Body of pancreas (tissue), 4 donors: ENCODE measurements around the gene NAMPT. TPM values are rescaled to one million over a fixed set of nuclear protein-coding genes. Genes with fewer than 3 reads are reported as not detected.

Experiments
- ATAC-seq: fragments of 150-250 bp; one replicate; pipeline ENCODE4 v1.9.1; 2016
- DNase-seq, 4 donors: peaks; one replicate each; pipeline ENCODE4 v3.0.0-alpha.2; 2019
- H3K27ac ChIP-seq, 4 donors: fragments of 200-600 bp; sonication (generic); 1 replicate in 3 of 4; 2 replicates in 1 of 4; pipeline versions ENCODE4 v1.5.1 to v1.6.1; 2016 to 2019; ENCODE audit warnings: mild to moderate bottlenecking in 1 of 4, mixed read lengths in 1 of 4, moderate library complexity in 1 of 4
- H3K27me3 ChIP-seq, 2 donors: fragments of 200-600 bp; sonication (generic); one replicate each; pipeline ENCODE4 v1.6.0; 2016; ENCODE audit warnings: mild to moderate bottlenecking in 1 of 2
- H3K36me3 ChIP-seq, 2 donors: fragments of 200-600 bp; sonication (generic); replicated peaks in 1 of 2; 2 replicates each; pipeline ENCODE4 v1.5.1; 2016; ENCODE audit warnings: low read depth in 2 of 2; ENCODE audit not compliant: insufficient read depth in 1 of 2
- H3K4me1 ChIP-seq: fragments of 200-600 bp; sonication (generic); one replicate; pipeline ENCODE4 v1.6.0; 2016
- H3K4me3 ChIP-seq, 2 donors: fragments of 200-600 bp; sonication (generic); 1 replicate in 1 of 2; 2 replicates in 1 of 2; pipeline ENCODE4 v1.5.1; 2016 to 2019
- H3K9me3 ChIP-seq, 3 donors: fragments of 200-600 bp; sonication (generic); 1 replicate in 2 of 3; 2 replicates in 1 of 3; pipeline ENCODE4 v1.5.1; 2016
- POLR2A ChIP-seq, 3 donors: fragments of 450-650 bp; IDR thresholded peaks; one replicate each; pipeline ENCODE4 v1.6.1; 2016; ENCODE audit warnings: antibody characterized with exemption in 3 of 3, mild to moderate bottlenecking in 2 of 3
- WGBS, 2 donors: methylation state at CpG; one replicate each; pipeline ENCODE4 v1.1.5; 2017; 5-methylcytosine and 5-hydroxymethylcytosine counted together
- intact Hi-C: fragments of 100-400 bp; cut with DNase I; formaldehyde crosslinking; loops from one replicate; pipeline ENCODE4 v1.15.1; 2023
- total RNA-seq, 2 donors: library from RNA; depleted of rRNA; stranded (reverse); fragments of >200 nt; gene quantifications; one replicate each; pipeline ENCODE4 v1.1.0, GENCODE V29; 2016
- TF ChIP-seq, protein P1 (sequence below), 7 experiments: fragments of 450-650 bp in 4 of 7; fragments of 200-600 bp in 3 of 7; sonication (generic) in 3 of 7; IDR thresholded peaks; one replicate each; pipeline ENCODE4 v1.5.1; 2016 to 2019; ENCODE audit warnings: antibody characterized with exemption in 7 of 7

NAMPT gene
- total RNA-seq, 2 donors from 2014 or later = 56.0 to 78.9 TPM

DNA sequence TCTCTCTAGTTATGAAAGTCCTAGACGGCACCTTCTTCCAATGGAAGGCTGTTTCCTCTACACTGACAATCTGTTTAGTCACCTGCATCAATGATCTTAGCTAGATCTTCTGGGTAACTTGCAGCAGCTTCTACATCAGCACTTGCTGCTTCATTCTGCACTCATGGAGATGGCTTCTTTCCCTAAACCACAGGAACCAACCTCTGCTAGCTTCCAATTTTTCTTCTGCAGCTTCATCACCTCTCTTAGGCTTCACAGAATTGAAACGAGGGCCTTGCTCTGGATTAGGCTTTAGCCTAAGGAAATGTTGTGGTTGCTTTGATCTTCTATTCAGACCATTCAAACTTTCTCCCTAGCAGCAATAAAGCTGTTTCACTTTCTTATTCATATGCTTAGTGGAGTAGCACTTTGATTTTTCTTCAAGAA is 24.6 kb downstream of the NAMPT start:
- intact Hi-C loops = no loop called here
- H3K4me3 ChIP-seq = no peak overlapping the region
- H3K9me3 ChIP-seq = no peaks in the 10 kb centered on the region
- DNase-seq (no peak), ATAC-seq (no peak)
- H3K4me1 ChIP-seq = peaks cover 34% of the 10 kb centered on the region
- no peaks in the 10 kb centered on the region for H3K27me3 ChIP-seq
- peaks cover 0 to 5% of the 10 kb centered on the region in 2 donors for H3K36me3 ChIP-seq
- no peak overlapping the region for H3K27ac ChIP-seq
- 84 to 100% methylated on average over 2 of the region's 2 CpGs for WGBS, 2 donors
- no peak for TF ChIP-seq POLR2A (IDR thresholded peaks at IDR 0.05)
- TF ChIP-seq, protein P1, sequence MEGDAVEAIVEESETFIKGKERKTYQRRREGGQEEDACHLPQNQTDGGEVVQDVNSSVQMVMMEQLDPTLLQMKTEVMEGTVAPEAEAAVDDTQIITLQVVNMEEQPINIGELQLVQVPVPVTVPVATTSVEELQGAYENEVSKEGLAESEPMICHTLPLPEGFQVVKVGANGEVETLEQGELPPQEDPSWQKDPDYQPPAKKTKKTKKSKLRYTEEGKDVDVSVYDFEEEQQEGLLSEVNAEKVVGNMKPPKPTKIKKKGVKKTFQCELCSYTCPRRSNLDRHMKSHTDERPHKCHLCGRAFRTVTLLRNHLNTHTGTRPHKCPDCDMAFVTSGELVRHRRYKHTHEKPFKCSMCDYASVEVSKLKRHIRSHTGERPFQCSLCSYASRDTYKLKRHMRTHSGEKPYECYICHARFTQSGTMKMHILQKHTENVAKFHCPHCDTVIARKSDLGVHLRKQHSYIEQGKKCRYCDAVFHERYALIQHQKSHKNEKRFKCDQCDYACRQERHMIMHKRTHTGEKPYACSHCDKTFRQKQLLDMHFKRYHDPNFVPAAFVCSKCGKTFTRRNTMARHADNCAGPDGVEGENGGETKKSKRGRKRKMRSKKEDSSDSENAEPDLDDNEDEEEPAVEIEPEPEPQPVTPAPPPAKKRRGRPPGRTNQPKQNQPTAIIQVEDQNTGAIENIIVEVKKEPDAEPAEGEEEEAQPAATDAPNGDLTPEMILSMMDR (IDR thresholded peaks at IDR 0.05) = no peak

- DNase-seq (no peak), ATAC-seq (no peak)
- Histone ChIP-seq H3K4me3 (no peak overlapping the region), H3K4me1 (peaks cover 34% of the 10 kb centered on the region), H3K27ac (no peak overlapping the region), H3K9me3 (no peaks in the 10 kb centered on the region), H3K27me3 (no peaks in the 10 kb centered on the region), H3K36me3 (peaks cover 0 to 7% of the 10 kb centered on the region in 2 donors)
- WGBS, 2 donors = 80 to 85% methylated on average over 7 of the region's 7 CpGs
- intact Hi-C loops = no loop called here
- TF ChIP-seq POLR2A (IDR thresholded peaks at IDR 0.05) = no peak
- TF ChIP-seq, protein P1 (IDR thresholded peaks at IDR 0.05) = no peak
Measured at GRCh38 chr7:106258789-106259188, 26.0 kb downstream of the NAMPT start.

DNA sequence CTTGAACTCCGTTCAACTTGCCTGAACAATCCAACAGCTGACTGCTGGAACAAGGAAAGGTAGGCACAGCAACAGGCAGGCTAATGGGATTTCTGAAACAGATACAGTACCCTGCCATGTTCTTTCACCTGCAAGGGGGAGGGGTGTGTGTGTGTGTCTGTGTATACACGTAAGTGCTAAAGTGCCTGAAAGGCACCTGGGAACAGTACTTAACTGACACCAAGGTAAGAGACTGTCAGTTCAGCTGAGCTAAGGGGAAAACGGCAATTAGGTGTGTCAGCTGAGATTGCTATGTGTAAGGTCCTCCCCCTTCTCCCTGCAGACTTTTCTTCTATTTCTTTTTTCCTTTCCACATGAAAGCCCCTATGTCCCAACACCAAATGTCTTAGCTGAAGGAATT is 27.0 kb downstream of the NAMPT start:
- no peaks in the 10 kb centered on the region for H3K27me3 ChIP-seq
- TF ChIP-seq, protein P1 (IDR thresholded peaks at IDR 0.05) = no peak
- TF ChIP-seq POLR2A (IDR thresholded peaks at IDR 0.05) = no peak
- intact Hi-C loops = no loop called here
- peak; percentile 22 for ATAC-seq
- H3K27ac ChIP-seq = no peak overlapping the region
- H3K36me3 ChIP-seq = peaks cover 0 to 7% of the 10 kb centered on the region in 2 donors
- no peak overlapping the region for H3K4me3 ChIP-seq
- no peaks in the 10 kb centered on the region for H3K9me3 ChIP-seq
- WGBS, 2 donors = 78% methylated on average over 3 of the region's 3 CpGs
- peaks cover 29% of the 10 kb centered on the region for H3K4me1 ChIP-seq
- peak in 3 of 4 donors; percentile 16 to 52 (median 38) for DNase-seq

- Histone ChIP-seq H3K36me3 (peaks cover 6 to 10% of the 10 kb centered on the region in 2 donors), H3K9me3 (no peaks in the 10 kb centered on the region), H3K27ac (peak overlapping the region in 1 of 4 donors; percentile 50), H3K4me3 (no peak overlapping the region), H3K27me3 (no peaks in the 10 kb centered on the region), H3K4me1 (peaks cover 22% of the 10 kb centered on the region)
- intact Hi-C loops = no loop called here
- WGBS, 2 donors = 23 to 34% methylated on average over 2 of the region's 2 CpGs
- ATAC-seq (peak; percentile 65), DNase-seq (peak in 2 of 4 donors; percentile 26 to 30)
- TF ChIP-seq POLR2A (IDR thresholded peaks at IDR 0.05) = no peak
- TF ChIP-seq, protein P1 (IDR thresholded peaks at IDR 0.05) = no peak
Measured at GRCh38 chr7:106256144-106256543, 28.6 kb downstream of the NAMPT start.

GRCh38 chr7:106255246-106255645 is 29.5 kb downstream of the NAMPT start:
- intact Hi-C loops = no loop called here
- Histone ChIP-seq H3K9me3 (no peaks in the 10 kb centered on the region), H3K36me3 (peaks cover 6 to 12% of the 10 kb centered on the region in 2 donors), H3K27ac (no peak overlapping the region), H3K27me3 (no peaks in the 10 kb centered on the region), H3K4me1 (peaks cover 22% of the 10 kb centered on the region), H3K4me3 (no peak overlapping the region)
- TF ChIP-seq, protein P1 (IDR thresholded peaks at IDR 0.05) = no peak
- TF ChIP-seq POLR2A (IDR thresholded peaks at IDR 0.05) = no peak
- WGBS, 2 donors = 79 to 89% methylated on average over 1 of the region's 1 CpG
- DNase-seq (no peak), ATAC-seq (no peak)
